Smooth muscle cell (in vitro differentiated cells): Measurements from ENCODE around the gene STK4. TPM values are rescaled to one million over a fixed set of nuclear protein-coding genes. Genes with fewer than 3 reads are reported as not detected.

Source experiments
- DNase-seq: peaks from one replicate; lab custom pipeline; 2025; ENCODE audit not compliant: unreplicated experiment; lab: John Stamatoyannopoulos, UW
- H2AFZ ChIP-seq: fragments of 200-600 bp; sonication (generic); 2 replicates; pipeline ENCODE4 v1.6.0; 2016; ENCODE audit warnings: antibody characterized with exemption, low read depth, mild to moderate bottlenecking
- H3F3A ChIP-seq: fragments of 200-600 bp; sonication (generic); 2 replicates; pipeline ENCODE4 v1.6.0; 2017; ENCODE audit warnings: antibody characterized with exemption, low read depth
- H3K27ac ChIP-seq: fragments of 200-600 bp; sonication (generic); 2 replicates; pipeline ENCODE4 v1.5.1; 2016; ENCODE audit warnings: low read depth, mild to moderate bottlenecking
- H3K27me3 ChIP-seq: fragments of 200-600 bp; sonication (generic); 2 replicates; pipeline ENCODE4 v1.6.1; 2016; ENCODE audit warnings: low read depth, mild to moderate bottlenecking
- H3K36me3 ChIP-seq: fragments of 200-600 bp; sonication (generic); 2 replicates; pipeline ENCODE4 v1.5.1; 2016; ENCODE audit warnings: low read depth
- H3K4me1 ChIP-seq: fragments of 200-600 bp; sonication (generic); 2 replicates; pipeline ENCODE4 v1.5.1; 2016; ENCODE audit warnings: low read depth
- H3K4me2 ChIP-seq: fragments of 200-600 bp; sonication (generic); 2 replicates; pipeline ENCODE4 v1.6.0; 2016; ENCODE audit warnings: mild to moderate bottlenecking
- H3K4me3 ChIP-seq: fragments of 200-600 bp; sonication (generic); 2 replicates; pipeline ENCODE4 v1.5.1; 2016; ENCODE audit warnings: mild to moderate bottlenecking
- H3K79me2 ChIP-seq: fragments of 200-600 bp; sonication (generic); 2 replicates; pipeline ENCODE4 v1.6.0; 2016; ENCODE audit warnings: low read depth, mild to moderate bottlenecking
- H3K9ac ChIP-seq: fragments of 200-600 bp; sonication (generic); 2 replicates; pipeline ENCODE4 v1.6.0; 2016; ENCODE audit warnings: low read depth
- H3K9me3 ChIP-seq: fragments of 200-600 bp; sonication (generic); replicated peaks from 2 replicates; pipeline ENCODE4 v1.5.1; 2016; ENCODE audit warnings: low read depth
- H4K20me1 ChIP-seq: fragments of 200-600 bp; sonication (generic); 2 replicates; pipeline ENCODE4 v1.6.0; 2016; ENCODE audit warnings: low read depth
- CTCF ChIP-seq: fragments of 200-600 bp; sonication (generic); IDR thresholded peaks from 2 replicates; pipeline ENCODE4 v1.5.1; 2017; ENCODE audit warnings: borderline replicate concordance, mild to moderate bottlenecking, antibody characterized with exemption; ENCODE audit not compliant: insufficient read depth, poor library complexity, severe bottlenecking
- WGBS: methylation state at CpG from one replicate; pipeline ENCODE4 v1.1.7; 2016; ENCODE audit warnings: low lambda C conversion rate; 5-methylcytosine and 5-hydroxymethylcytosine counted together
- polyA plus RNA-seq: library from polyadenylated mRNA; unstranded; fragments of >200 nt; fragmentation: Nextera tagmentation; extraction: Ambion mirVana; gene quantifications from 2 replicates; pipeline ENCODE4 v1.2.1, GENCODE V29; 2016
- small RNA-seq: library from RNA; depleted of rRNA; stranded (forward); fragments of <200 nt; gene quantifications from one replicate; pipeline ENCODE3, GENCODE V24; 2014
- total RNA-seq: library from RNA; depleted of rRNA; stranded (reverse); fragments of >200 nt; gene quantifications from 2 replicates; pipeline ENCODE4 v1.2.3, GENCODE V29; 2014

Gene STK4
- total and polyA plus RNA-seq, 2 experiments from 2014 or later = 16.8 to 33.5 TPM

GRCh38 chr20:45121388-45121787 is 155.1 kb downstream of the STK4 start:
- no peak for TF ChIP-seq CTCF

GRCh38 chr20:45124365-45124764 is 158.1 kb downstream of the STK4 start, which contains the start of gene WFDC12:
Gene WFDC12 (minus strand): TSS chr20:45124465. CDS start chr20:45124447, 18 bp downstream.
- no peak for DNase-seq
- Histone ChIP-seq H3K27me3 (peaks cover 11% of the 10 kb centered on the region), H3K9ac (no peak within 1 kb of the TSS), H4K20me1 (no peaks in the 10 kb centered on the region), H3K27ac (no peak within 1 kb of the TSS), H3K36me3 (no peaks in the 10 kb centered on the region), H3K4me3 (no peak within 1 kb of the TSS), H2AFZ (no peak within 1 kb of the TSS), H3K4me1 (no peaks in the 10 kb centered on the region), H3K79me2 (no peaks in the 10 kb centered on the region), H3K9me3 (no peaks in the 10 kb centered on the region), H3F3A (no peaks in the 10 kb centered on the region), H3K4me2 (no peak within 1 kb of the TSS)
- no peak for TF ChIP-seq CTCF
- WGBS = 91% methylated on average over 6 of the region's 6 CpGs

More at GRCh38 chr20:45121388-45121787, 155.1 kb downstream of the STK4 start:
- no peak overlapping the region for H3K9ac ChIP-seq
- no peaks in the 10 kb centered on the region for H3K4me1 ChIP-seq
- H3K79me2 ChIP-seq = no peaks in the 10 kb centered on the region
- no peaks in the 10 kb centered on the region for H3F3A ChIP-seq
- no peaks in the 10 kb centered on the region for H4K20me1 ChIP-seq
- no peak overlapping the region for H2AFZ ChIP-seq
- no peaks in the 10 kb centered on the region for H3K27me3 ChIP-seq
- H3K27ac ChIP-seq = no peak overlapping the region
- no peak overlapping the region for H3K4me2 ChIP-seq
- WGBS = 96% methylated on average over 2 of the region's 2 CpGs
- H3K9me3 ChIP-seq = no peaks in the 10 kb centered on the region
- DNase-seq = no peak
- H3K4me3 ChIP-seq = no peak overlapping the region
- no peaks in the 10 kb centered on the region for H3K36me3 ChIP-seq

- Histone ChIP-seq H3K4me3 (no peak overlapping the region), H3K27me3 (peaks cover 41% of the 10 kb centered on the region), H2AFZ (no peak overlapping the region), H3K9ac (no peak overlapping the region), H3K27ac (no peak overlapping the region), H3K36me3 (no peaks in the 10 kb centered on the region), H4K20me1 (no peaks in the 10 kb centered on the region), H3K9me3 (no peaks in the 10 kb centered on the region), H3F3A (no peaks in the 10 kb centered on the region), H3K79me2 (no peaks in the 10 kb centered on the region), H3K4me1 (no peaks in the 10 kb centered on the region), H3K4me2 (no peak overlapping the region)
- 87% methylated on average over 2 of the region's 2 CpGs for WGBS
- TF ChIP-seq CTCF = no peak
- DNase-seq = no peak
Measured at GRCh38 chr20:45128099-45128498, 161.8 kb downstream of the STK4 start.

Small RNAs within 50 kb of the gene (small RNA-seq; reads per million reads assigned to genes)
- not detected for gene RF00019

Other genes with a start within 250 kb of the STK4 start
- gene KCNK15, start 220.6 kb upstream of the STK4 start, total RNA-seq = 0.54 TPM in 1 of 2 replicates, not detected in the other
- 0.06 and 0.24 TPM in 2 replicates for gene KCNK15, start 220.6 kb upstream of the STK4 start, polyA plus RNA-seq
- not detected in 2 replicates for gene RIMS4, start 156.0 kb upstream of the STK4 start, total RNA-seq
- not detected in 2 replicates for gene RIMS4, start 156.0 kb upstream of the STK4 start, polyA plus RNA-seq
- gene YWHAB, start 80.8 kb upstream of the STK4 start, total RNA-seq = 99.6 and 99.8 TPM in 2 replicates
- gene YWHAB, start 80.8 kb upstream of the STK4 start, polyA plus RNA-seq = 226 and 246 TPM in 2 replicates
- gene PABPC1L, start 56.5 kb upstream of the STK4 start, total RNA-seq = 12.0 and 12.3 TPM in 2 replicates
- 8.8 and 8.9 TPM in 2 replicates for gene PABPC1L, start 56.5 kb upstream of the STK4 start, polyA plus RNA-seq
- 24.4 and 34.9 TPM in 2 replicates for gene TOMM34, start 6.1 kb upstream of the STK4 start, total RNA-seq
- gene TOMM34, start 6.1 kb upstream of the STK4 start, polyA plus RNA-seq = 27.2 and 50.0 TPM in 2 replicates
- gene KCNS1, start 134.6 kb downstream of the STK4 start, total RNA-seq = 0.49 and 1.4 TPM in 2 replicates
- gene KCNS1, start 134.6 kb downstream of the STK4 start, polyA plus RNA-seq = 0.35 and 1.8 TPM in 2 replicates
- not detected in 2 replicates for gene WFDC5, start 148.7 kb downstream of the STK4 start, total RNA-seq
- gene WFDC5, start 148.7 kb downstream of the STK4 start, polyA plus RNA-seq = not detected in 2 replicates
- gene WFDC12, start 158.0 kb downstream of the STK4 start, total RNA-seq = not detected in 2 replicates
- not detected in 2 replicates for gene WFDC12, start 158.0 kb downstream of the STK4 start, polyA plus RNA-seq
- not detected in 2 replicates for gene PI3, start 208.4 kb downstream of the STK4 start, total RNA-seq
- not detected in 2 replicates for gene PI3, start 208.4 kb downstream of the STK4 start, polyA plus RNA-seq
- gene SEMG1, start 240.5 kb downstream of the STK4 start, total RNA-seq = not detected in 2 replicates
- not detected in 2 replicates for gene SEMG1, start 240.5 kb downstream of the STK4 start, polyA plus RNA-seq